Endothelial cell of umbilical vein (primary cell): Measurements from ENCODE around the gene CHD6. TPM values are rescaled to one million over a fixed set of nuclear protein-coding genes. Genes with fewer than 3 reads are reported as not detected.

Experiments used
- Bru-seq: library from RNA; stranded (reverse); fragments of 400-500 nt; gene quantifications from one replicate; lab custom pipeline; 2021; lab: Mats Ljungman, UMichigan
- BruChase-seq, 2 experiments: library from RNA; stranded (reverse); fragments of 400-500 nt; gene quantifications; one replicate each; lab custom pipeline; 2021; lab: Mats Ljungman, UMichigan
- BruUV-seq: library from RNA; stranded (reverse); fragments of 400-500 nt; replicated peaks from 2 replicates; lab custom pipeline; 2021; lab: Mats Ljungman, UMichigan
- CTCF ChIA-PET: fragments of 300-600, 350-600 bp; sonication (Branson Sonifier 250); formaldehyde crosslinking; loops from one replicate; lab custom pipeline; 2021; ENCODE audit warnings: antibody characterized with exemption, inconsistent platforms; lab: Charles Lee
- POLR2A ChIA-PET: fragments of 300-600, 350-600 bp; sonication (Branson Sonifier 250); formaldehyde crosslinking; loops from one replicate; lab custom pipeline; 2021; ENCODE audit warnings: antibody characterized with exemption, inconsistent platforms; lab: Charles Lee
- DNase-seq: peaks from one replicate; pipeline ENCODE4 v3.0.0-alpha.2; 2011; ENCODE audit warnings: low read depth, low spot score
- FAIRE-seq: peaks from 2 replicates; lab custom pipeline; 2011; peaks lifted over from hg19 to GRCh38; lab: Jason Lieb, UNC
- H2AFZ ChIP-seq: 2 replicates; pipeline ENCODE4 v1.6.0; 2012; ENCODE audit warnings: low read depth, low read length, control low read depth, inconsistent platforms
- H3K27ac ChIP-seq: 2 replicates; pipeline ENCODE4 v1.5.1; 2011; ENCODE audit warnings: low read depth, mild to moderate bottlenecking, control low read depth, low read length, moderate library complexity; ENCODE audit not compliant: insufficient read depth
- H3K27me3 ChIP-seq, 2 experiments: 2 replicates each; pipeline versions ENCODE4 v1.6.0 to v1.6.1; 2011; ENCODE audit warnings: low read length in 2 of 2, mixed read lengths in 1 of 2; ENCODE audit not compliant: control insufficient read depth in 2 of 2, insufficient read depth in 2 of 2
- H3K36me3 ChIP-seq, 2 experiments: 2 replicates in 1 of 2; 3 replicates in 1 of 2; pipeline ENCODE4 v1.5.1; 2011; ENCODE audit warnings: low read length in 2 of 2, mild to moderate bottlenecking in 1 of 2, moderate library complexity in 1 of 2; ENCODE audit not compliant: control insufficient read depth in 2 of 2, insufficient read depth in 2 of 2; ENCODE audit errors: extremely low read depth in 1 of 2
- H3K4me1 ChIP-seq: 3 replicates; pipeline ENCODE4 v1.5.1; 2011; ENCODE audit warnings: mild to moderate bottlenecking, low read length; ENCODE audit not compliant: control insufficient read depth, insufficient read depth; ENCODE audit errors: extremely low read depth
- H3K4me2 ChIP-seq: 2 replicates; pipeline ENCODE4 v1.6.1; 2011; ENCODE audit warnings: low read length, control low read depth, mixed read lengths; ENCODE audit not compliant: insufficient read depth
- H3K4me3 ChIP-seq, 3 experiments: fragments of 200-600 bp in 1 of 3; sonication (generic), shearing (Covaris generic) in 1 of 3; replicated peaks in 1 of 3; 2 replicates each; pipeline ENCODE4 v1.5.1; 2011 to 2016; ENCODE audit warnings: control low read depth in 3 of 3, low read length in 3 of 3, mild to moderate bottlenecking in 2 of 3, inconsistent platforms in 1 of 3, low read depth in 1 of 3, moderate library complexity in 1 of 3; ENCODE audit not compliant: insufficient read depth in 1 of 3
- H3K79me2 ChIP-seq: 2 replicates; pipeline ENCODE4 v1.6.0; 2012; ENCODE audit warnings: low read length, inconsistent platforms; ENCODE audit not compliant: control insufficient read depth, insufficient read depth
- H3K9ac ChIP-seq: replicated peaks from 2 replicates; pipeline ENCODE3; 2011; ENCODE audit warnings: low read length, control low read depth; ENCODE audit not compliant: insufficient read depth; ENCODE audit errors: extremely low read depth
- H3K9me1 ChIP-seq: replicated peaks from 3 replicates; pipeline ENCODE4 v1.6.0; 2011; ENCODE audit warnings: mild to moderate bottlenecking, low read length; ENCODE audit not compliant: control insufficient read depth, insufficient read depth; ENCODE audit errors: extremely low read depth
- H3K9me3 ChIP-seq: replicated peaks from 2 replicates; pipeline ENCODE4 v1.5.1; 2012; ENCODE audit warnings: low read length, inconsistent platforms; ENCODE audit not compliant: control insufficient read depth, insufficient read depth
- H4K20me1 ChIP-seq: replicated peaks from 2 replicates; pipeline ENCODE3; 2011; ENCODE audit warnings: mild to moderate bottlenecking, low read length; ENCODE audit not compliant: control insufficient read depth, insufficient read depth; ENCODE audit errors: extremely low read depth
- FOS ChIP-seq: IDR thresholded peaks from 2 replicates; pipeline ENCODE4 v1.6.1; 2011; ENCODE audit warnings: mild to moderate bottlenecking, low read length, moderate library complexity, borderline replicate concordance; ENCODE audit not compliant: insufficient read depth
- GATA2 ChIP-seq: IDR thresholded peaks from 2 replicates; pipeline ENCODE4 v1.7.0; 2011; ENCODE audit warnings: low read depth, mild to moderate bottlenecking, moderate library complexity, mixed read lengths, low read length; ENCODE audit not compliant: insufficient read length, insufficient read depth
- MYC ChIP-seq: IDR thresholded peaks from one replicate; pipeline ENCODE4 v1.6.1; 2011; ENCODE audit warnings: mild to moderate bottlenecking, low read depth, low read length
- POLR2A ChIP-seq: IDR thresholded peaks from 2 replicates; pipeline ENCODE4 v1.6.1; 2012; ENCODE audit warnings: low read depth, mild to moderate bottlenecking, control low read depth, low read length
- POLR2AphosphoS5 ChIP-seq: IDR thresholded peaks from 2 replicates; pipeline ENCODE4 v1.6.1; 2012; ENCODE audit warnings: low read depth, mild to moderate bottlenecking, control low read depth, low read length, moderate library complexity; ENCODE audit not compliant: insufficient read depth
- dilution Hi-C: fragments of 300-500 bp; cut with MboI; formaldehyde crosslinking; loops from one replicate; pipeline ENCODE4 v1.15.0; 2019; ENCODE audit warnings: low sequenced_read_pairs; ENCODE audit not compliant: extremely low pct_ligation_motif_present
- intact Hi-C: fragments of 100-400 bp; cut with micrococcal nuclease; formaldehyde crosslinking; loops from one replicate; pipeline ENCODE4 v1.10.0; 2022
- long read RNA-seq: library from polyadenylated mRNA; stranded (forward); transcript quantifications from one replicate; pipeline ENCODE4 v2.0.0, GENCODE V29; 2021
- polyA minus RNA-seq, 3 experiments: library from RNA; depleted of rRNA, polyadenylated mRNA; stranded (reverse); fragments of >200 nt; gene quantifications; 1 replicate in 1 of 3; 2 replicates in 2 of 3; pipeline ENCODE4 v1.2.3, GENCODE V29; 2011
- polyA plus RNA-seq, 4 experiments: library from polyadenylated mRNA; depleted of rRNA in 3 of 4; stranded (reverse) in 3 of 4; unstranded in 1 of 4; fragments of >200 nt; gene quantifications; 2 replicates each; pipeline versions ENCODE4 v1.2.1 to v1.2.3, GENCODE V29; 2011 to 2012; ENCODE audit warnings: missing spikeins in 1 of 4
- total RNA-seq: library from RNA; stranded (reverse); gene quantifications from 2 replicates; pipeline ENCODE4 v1.2.3, GENCODE V29; 2021
- TF ChIP-seq, protein P1 (sequence below), 2 donors: IDR thresholded peaks; 1 replicate in 1 of 2; 2 replicates in 1 of 2; pipeline ENCODE4 v1.5.1; 2011; ENCODE audit warnings: low read length in 2 of 2, mild to moderate bottlenecking in 2 of 2, moderate library complexity in 2 of 2, control low read depth in 1 of 2, inconsistent platforms in 1 of 2, low read depth in 1 of 2; ENCODE audit not compliant: insufficient read depth in 1 of 2; ENCODE audit errors: extremely low read depth in 1 of 2

CHD6 gene
- 30.9 and 33.7 TPM in 2 replicates for total RNA-seq
- polyA plus RNA-seq = 5.0 and 7.2 TPM in 2 replicates
- 5.2 and 5.7 TPM in 2 replicates for polyA plus RNA-seq (2011; cell fraction: cytosol; rRNA removed)
- 46.3 and 53.6 TPM in 2 replicates for polyA plus RNA-seq (2011; cell fraction: nucleus; rRNA removed)
- 12.2 and 13.7 TPM in 2 replicates for polyA plus RNA-seq (2012)
- 25.6 and 32.6 TPM in 2 replicates for polyA minus RNA-seq
- polyA minus RNA-seq (2011; cell fraction: cytosol; rRNA and poly(A)+ RNA removed) = 7.1 TPM
- 96.0 and 119 TPM in 2 replicates for polyA minus RNA-seq (2011; cell fraction: nucleus; rRNA and poly(A)+ RNA removed)
- percentile 80 among the genes with signal in this experiment for Bru-seq, nascent RNA
- BruChase-seq, experiment 1, labeled RNA remaining after a 6-hour chase = percentile 62 among the genes with signal in this experiment
- BruChase-seq, experiment 2, labeled RNA remaining after a 2-hour chase = percentile 65 among the genes with signal in this experiment
- long read RNA-seq, full-length matches to known transcripts = 2 of 15 reads
- long read RNA-seq, partial matches to known transcripts = 7 of 15 reads
- long read RNA-seq, other reads (novel, unspliced or antisense) = 6 of 15 reads

- peak; percentile 99 for DNase-seq
- BruUV-seq = no TSS peak
- H3K9me3 ChIP-seq = no peaks in the 10 kb centered on the region
- no peaks in the 10 kb centered on the region for H3K36me3 ChIP-seq
- H3K27me3 ChIP-seq = peaks cover 11 to 12% of the 10 kb centered on the region in 2 experiments
- H3K27ac ChIP-seq = peak within 1 kb of the TSS; percentile 67
- peak within 1 kb of the TSS; percentile 95 for H3K4me2 ChIP-seq
- peak within 1 kb of the TSS; percentile 82 for H3K9ac ChIP-seq
- H2AFZ ChIP-seq = peak within 1 kb of the TSS; percentile 89
- peaks cover 32% of the 10 kb centered on the region for H3K79me2 ChIP-seq
- CTCF ChIA-PET = interaction anchor here (0.9 to 1.8 kb wide), 5 partner anchors 10 to 445 kb away, joined by 3 to 5 read pairs (median 4); no protein-coding TSS in a partner anchor
- dilution Hi-C loops = no loop called here
- FAIRE-seq = peak; percentile 98
- intact Hi-C loops = loop anchor here (1.0 to 10.0 kb wide), 5 partner anchors 46 to 481 kb away; partner anchors contain the start of gene PLCG1
- peak within 1 kb of the TSS; percentile 86 to 95 (median 90) for H3K4me3 ChIP-seq
- POLR2A ChIA-PET = interaction anchor here (0.9 kb wide), 1 partner anchor 44 kb away, joined by 3 read pairs; no protein-coding TSS in a partner anchor
- no peaks in the 10 kb centered on the region for H3K9me1 ChIP-seq
- TF ChIP-seq FOS (no peak), POLR2AphosphoS5 (peak; percentile 63)
- peaks cover 8% of the 10 kb centered on the region for H3K4me1 ChIP-seq
- H4K20me1 ChIP-seq = peaks cover 10% of the 10 kb centered on the region
Observed at GRCh38 chr20:41617902-41618806, at the start of gene CHD6. CHD6 (minus strand) TSS chr20:41618377; CDS start chr20:41551337, 67,040 bp downstream.

DNA sequence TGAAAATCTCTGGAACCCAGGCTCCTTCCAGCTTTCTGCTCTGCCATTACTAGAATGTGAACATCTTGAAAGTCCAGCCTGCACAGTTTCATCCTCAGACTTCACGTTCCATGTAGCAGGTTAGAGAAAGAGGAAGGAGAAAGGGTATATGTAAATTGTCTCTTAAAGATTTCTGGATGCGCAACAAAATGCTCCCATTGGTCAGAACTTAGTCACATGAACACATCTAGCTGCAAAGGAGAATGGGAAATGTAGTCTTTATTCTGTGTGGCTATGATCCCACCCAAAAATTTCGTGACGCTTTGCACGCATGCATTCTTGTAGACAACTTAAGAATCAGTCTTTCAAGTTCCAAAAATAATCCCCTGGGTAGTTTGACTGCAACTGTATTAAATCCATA lies 46.4 kb upstream of the CHD6 start:
- TF ChIP-seq GATA2 (no peak), MYC (no peak), POLR2A (no peak)
- TF ChIP-seq, protein P1, sequence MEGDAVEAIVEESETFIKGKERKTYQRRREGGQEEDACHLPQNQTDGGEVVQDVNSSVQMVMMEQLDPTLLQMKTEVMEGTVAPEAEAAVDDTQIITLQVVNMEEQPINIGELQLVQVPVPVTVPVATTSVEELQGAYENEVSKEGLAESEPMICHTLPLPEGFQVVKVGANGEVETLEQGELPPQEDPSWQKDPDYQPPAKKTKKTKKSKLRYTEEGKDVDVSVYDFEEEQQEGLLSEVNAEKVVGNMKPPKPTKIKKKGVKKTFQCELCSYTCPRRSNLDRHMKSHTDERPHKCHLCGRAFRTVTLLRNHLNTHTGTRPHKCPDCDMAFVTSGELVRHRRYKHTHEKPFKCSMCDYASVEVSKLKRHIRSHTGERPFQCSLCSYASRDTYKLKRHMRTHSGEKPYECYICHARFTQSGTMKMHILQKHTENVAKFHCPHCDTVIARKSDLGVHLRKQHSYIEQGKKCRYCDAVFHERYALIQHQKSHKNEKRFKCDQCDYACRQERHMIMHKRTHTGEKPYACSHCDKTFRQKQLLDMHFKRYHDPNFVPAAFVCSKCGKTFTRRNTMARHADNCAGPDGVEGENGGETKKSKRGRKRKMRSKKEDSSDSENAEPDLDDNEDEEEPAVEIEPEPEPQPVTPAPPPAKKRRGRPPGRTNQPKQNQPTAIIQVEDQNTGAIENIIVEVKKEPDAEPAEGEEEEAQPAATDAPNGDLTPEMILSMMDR (IDR thresholded peaks at IDR 0.05; ENCODE audit: extremely low read depth in 1 of 2, insufficient read depth in 1 of 2, low read depth in 1 of 2, low read length in 2 of 2) = no peak
- no peak overlapping the region for H3K4me2 ChIP-seq
- no peak overlapping the region for H3K4me3 ChIP-seq
- DNase-seq = peak; percentile 20
- no peak for FAIRE-seq
- H3K9ac ChIP-seq = no peak overlapping the region
- intact Hi-C loops (no loop called here), dilution Hi-C loops (no loop called here)
- no TSS peak for BruUV-seq
- no peaks in the 10 kb centered on the region for H3K79me2 ChIP-seq
- H2AFZ ChIP-seq = no peak overlapping the region
- no peak overlapping the region for H3K27ac ChIP-seq
- no peaks in the 10 kb centered on the region for H3K36me3 ChIP-seq
- ChIA-PET POLR2A (no interaction called here), CTCF (interaction anchor here (0.7 kb wide), 1 partner anchor 46 kb away, joined by 3 read pairs; the partner anchor contains the start of gene CHD6)
- no peaks in the 10 kb centered on the region for H3K9me1 ChIP-seq
- no peaks in the 10 kb centered on the region for H3K27me3 ChIP-seq
- H3K9me3 ChIP-seq = no peaks in the 10 kb centered on the region
- H4K20me1 ChIP-seq = no peaks in the 10 kb centered on the region
- no peaks in the 10 kb centered on the region for H3K4me1 ChIP-seq
